Measurements from ENCODE around the gene AASDH. TPM values are rescaled to one million over a fixed set of nuclear protein-coding genes. Genes with fewer than 3 reads are reported as not detected.

The AASDH gene
- total RNA-seq, 1 donor from 2014 or later, result 7.3 TPM

GRCh38 chr4:56374956-56375355, 12.3 kb downstream of the AASDH start:
- H3K9me3 ChIP-seq (ENCODE audit: insufficient read depth, low read depth, low read length), result no peaks in the 10 kb centered on the region
- H3K27me3 ChIP-seq (ENCODE audit: insufficient read depth, low read length), result no peaks in the 10 kb centered on the region
- no peaks in the 10 kb centered on the region for H3K36me3 ChIP-seq (ENCODE audit: insufficient read depth, low read length)
- FAIRE-seq, result no peak
- no peaks in the 10 kb centered on the region for H4K20me1 ChIP-seq (ENCODE audit: insufficient read depth, low read length)
- no peaks in the 10 kb centered on the region for H3K9me3 Mint-ChIP-seq (ENCODE audit: unreplicated experiment)
- H3K4me2 ChIP-seq (ENCODE audit: low read length), result no peak overlapping the region
- H3K4me1 Mint-ChIP-seq (ENCODE audit: low read depth, unreplicated experiment), result peaks cover 4% of the 10 kb centered on the region
- no peaks in the 10 kb centered on the region for H3K36me3 Mint-ChIP-seq (ENCODE audit: low read depth, unreplicated experiment)
- H3K79me2 ChIP-seq (ENCODE audit: insufficient read depth, low read length), result no peaks in the 10 kb centered on the region
- H3K4me3 Mint-ChIP-seq (ENCODE audit: unreplicated experiment), result no peak overlapping the region
- H3K4me3 ChIP-seq (ENCODE audit: insufficient read depth, low read depth, low read length), result no peak overlapping the region
- TF ChIP-seq, protein P1, sequence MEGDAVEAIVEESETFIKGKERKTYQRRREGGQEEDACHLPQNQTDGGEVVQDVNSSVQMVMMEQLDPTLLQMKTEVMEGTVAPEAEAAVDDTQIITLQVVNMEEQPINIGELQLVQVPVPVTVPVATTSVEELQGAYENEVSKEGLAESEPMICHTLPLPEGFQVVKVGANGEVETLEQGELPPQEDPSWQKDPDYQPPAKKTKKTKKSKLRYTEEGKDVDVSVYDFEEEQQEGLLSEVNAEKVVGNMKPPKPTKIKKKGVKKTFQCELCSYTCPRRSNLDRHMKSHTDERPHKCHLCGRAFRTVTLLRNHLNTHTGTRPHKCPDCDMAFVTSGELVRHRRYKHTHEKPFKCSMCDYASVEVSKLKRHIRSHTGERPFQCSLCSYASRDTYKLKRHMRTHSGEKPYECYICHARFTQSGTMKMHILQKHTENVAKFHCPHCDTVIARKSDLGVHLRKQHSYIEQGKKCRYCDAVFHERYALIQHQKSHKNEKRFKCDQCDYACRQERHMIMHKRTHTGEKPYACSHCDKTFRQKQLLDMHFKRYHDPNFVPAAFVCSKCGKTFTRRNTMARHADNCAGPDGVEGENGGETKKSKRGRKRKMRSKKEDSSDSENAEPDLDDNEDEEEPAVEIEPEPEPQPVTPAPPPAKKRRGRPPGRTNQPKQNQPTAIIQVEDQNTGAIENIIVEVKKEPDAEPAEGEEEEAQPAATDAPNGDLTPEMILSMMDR (IDR thresholded peaks at IDR 0.05; ENCODE audit: insufficient read depth, low read depth, low read length), result no peak
- TF ChIP-seq EZH2 (IDR thresholded peaks at IDR 0.05; ENCODE audit: insufficient read depth, low read length), result no peak
- DNase-seq (ENCODE audit: low read depth), result no peak
- H3K27ac ChIP-seq (ENCODE audit: low read depth, low read length), result no peak overlapping the region
- no peaks in the 10 kb centered on the region for H3K27me3 Mint-ChIP-seq (ENCODE audit: low read depth, unreplicated experiment)
- H3K9ac ChIP-seq (ENCODE audit: low read length), result no peak overlapping the region
- H3K4me1 ChIP-seq (ENCODE audit: insufficient read depth, low read length), result no peaks in the 10 kb centered on the region
- no peak overlapping the region for H3K27ac Mint-ChIP-seq (ENCODE audit: unreplicated experiment)
- no peak overlapping the region for H2AFZ ChIP-seq (ENCODE audit: low read depth, low read length)

- Mint-ChIP-seq H3K27ac (ENCODE audit: unreplicated experiment) (no peak overlapping the region), H3K9me3 (ENCODE audit: unreplicated experiment) (no peaks in the 10 kb centered on the region), H3K27me3 (ENCODE audit: low read depth, unreplicated experiment) (no peaks in the 10 kb centered on the region), H3K4me1 (ENCODE audit: low read depth, unreplicated experiment) (peaks cover 4% of the 10 kb centered on the region), H3K4me3 (ENCODE audit: unreplicated experiment) (no peak overlapping the region), H3K36me3 (ENCODE audit: low read depth, unreplicated experiment) (peaks cover 9% of the 10 kb centered on the region)
- no peaks in the 10 kb centered on the region for H3K79me2 ChIP-seq (ENCODE audit: insufficient read depth, low read length)
- H3K36me3 ChIP-seq (ENCODE audit: insufficient read depth, low read length), result no peaks in the 10 kb centered on the region
- no peaks in the 10 kb centered on the region for H4K20me1 ChIP-seq (ENCODE audit: insufficient read depth, low read length)
- no peak overlapping the region for H3K9ac ChIP-seq (ENCODE audit: low read length)
- H3K4me2 ChIP-seq (ENCODE audit: low read length), result no peak overlapping the region
- no peak overlapping the region for H2AFZ ChIP-seq (ENCODE audit: low read depth, low read length)
- no peak overlapping the region for H3K4me3 ChIP-seq (ENCODE audit: insufficient read depth, low read depth, low read length)
- no peak for TF ChIP-seq EZH2 (IDR thresholded peaks at IDR 0.05; ENCODE audit: insufficient read depth, low read length)
- TF ChIP-seq, protein P1 (IDR thresholded peaks at IDR 0.05; ENCODE audit: insufficient read depth, low read depth, low read length), result no peak
- FAIRE-seq (no peak), DNase-seq (ENCODE audit: low read depth) (peak; percentile 63)
- no peaks in the 10 kb centered on the region for H3K9me3 ChIP-seq (ENCODE audit: insufficient read depth, low read depth, low read length)
- H3K27me3 ChIP-seq (ENCODE audit: insufficient read depth, low read length), result no peaks in the 10 kb centered on the region
- peak overlapping the region; percentile 27 for H3K27ac ChIP-seq (ENCODE audit: low read depth, low read length)
- H3K4me1 ChIP-seq (ENCODE audit: insufficient read depth, low read length), result no peaks in the 10 kb centered on the region
These were observed 14.5 kb downstream of the AASDH start for GRCh38 chr4:56372774-56373173.

- Histone ChIP-seq H3K4me1 (ENCODE audit: insufficient read depth, low read length) (no peaks in the 10 kb centered on the region), H3K79me2 (ENCODE audit: insufficient read depth, low read length) (no peaks in the 10 kb centered on the region), H3K9me3 (ENCODE audit: insufficient read depth, low read depth, low read length) (no peaks in the 10 kb centered on the region), H3K27ac (ENCODE audit: low read depth, low read length) (no peak overlapping the region), H3K9ac (ENCODE audit: low read length) (no peak overlapping the region), H2AFZ (ENCODE audit: low read depth, low read length) (no peak overlapping the region), H3K4me2 (ENCODE audit: low read length) (no peak overlapping the region), H3K36me3 (ENCODE audit: insufficient read depth, low read length) (no peaks in the 10 kb centered on the region), H3K4me3 (ENCODE audit: insufficient read depth, low read depth, low read length) (no peak overlapping the region), H4K20me1 (ENCODE audit: insufficient read depth, low read length) (no peaks in the 10 kb centered on the region), H3K27me3 (ENCODE audit: insufficient read depth, low read length) (no peaks in the 10 kb centered on the region)
- Mint-ChIP-seq H3K27me3 (ENCODE audit: low read depth, unreplicated experiment) (no peaks in the 10 kb centered on the region), H3K4me3 (ENCODE audit: unreplicated experiment) (no peak overlapping the region), H3K4me1 (ENCODE audit: low read depth, unreplicated experiment) (peaks cover 4% of the 10 kb centered on the region), H3K27ac (ENCODE audit: unreplicated experiment) (no peak overlapping the region), H3K9me3 (ENCODE audit: unreplicated experiment) (no peaks in the 10 kb centered on the region), H3K36me3 (ENCODE audit: low read depth, unreplicated experiment) (peaks cover 9% of the 10 kb centered on the region)
- TF ChIP-seq, protein P1 (IDR thresholded peaks at IDR 0.05; ENCODE audit: insufficient read depth, low read depth, low read length), result no peak
- TF ChIP-seq EZH2 (IDR thresholded peaks at IDR 0.05; ENCODE audit: insufficient read depth, low read length), result no peak
- FAIRE-seq, result no peak
- DNase-seq (ENCODE audit: low read depth), result no peak
These were observed 15.7 kb downstream of the AASDH start for GRCh38 chr4:56371426-56372220.
